Gastrocnemius medialis (tissue), 4 donors: ENCODE data around the gene SNTG2. TPM values are rescaled to one million over a fixed set of nuclear protein-coding genes. Genes with fewer than 3 reads are reported as not detected.
A peak's percentile ranks its signal among the peaks of the same experiment; 100 is the strongest.

Experiments used
- ATAC-seq, 2 donors: fragments of 150-250 bp; one replicate each; pipeline ENCODE4 v1.9.1; 2016
- DNase-seq, 2 donors: peaks; one replicate each; pipeline ENCODE4 v3.0.0-alpha.2; 2019
- H3K27ac ChIP-seq, 4 donors: fragments of 200-600 bp; sonication (generic); 1 replicate in 1 of 4; 2 replicates in 3 of 4; pipeline ENCODE4 v1.5.1; 2016 to 2018; ENCODE audit warnings: mild to moderate bottlenecking in 2 of 4, moderate library complexity in 1 of 4
- H3K27me3 ChIP-seq, 3 donors: fragments of 200-600 bp; sonication (generic) in 2 of 3; 1 replicate in 1 of 3; 2 replicates in 2 of 3; pipeline versions ENCODE4 v1.5.1 to v1.6.0; 2016 to 2019; ENCODE audit warnings: mild to moderate bottlenecking in 1 of 3, moderate library complexity in 1 of 3
- H3K36me3 ChIP-seq, 2 donors: fragments of 200-600 bp; sonication (generic) in 1 of 2; one replicate each; pipeline ENCODE4 v1.5.1; 2017 to 2018
- H3K4me1 ChIP-seq, 2 donors: fragments of 200-600 bp; sonication (generic) in 1 of 2; one replicate each; pipeline ENCODE4 v1.5.1; 2016 to 2017; ENCODE audit warnings: mild to moderate bottlenecking in 2 of 2
- H3K4me3 ChIP-seq, 4 donors: fragments of 200-600 bp; sonication (generic) in 3 of 4; 1 replicate in 1 of 4; 2 replicates in 3 of 4; pipeline ENCODE4 v1.5.1; 2016 to 2019; ENCODE audit warnings: mild to moderate bottlenecking in 2 of 4
- H3K9me3 ChIP-seq, 3 donors: fragments of 200-600 bp; sonication (generic) in 2 of 3; 1 replicate in 1 of 3; 2 replicates in 2 of 3; pipeline ENCODE4 v1.5.1; 2016 to 2019
- POLR2A ChIP-seq, 2 donors: fragments of 450-650 bp; IDR thresholded peaks; one replicate each; pipeline ENCODE4 v1.6.1; 2017; ENCODE audit warnings: antibody characterized with exemption in 2 of 2, mild to moderate bottlenecking in 2 of 2, moderate library complexity in 2 of 2
- in situ Hi-C, 4 donors: fragments of 200-750 bp; cut with MboI; loops; one replicate each; pipeline versions ENCODE4 v1.15.0 to v1.8.0; 2017; ENCODE audit warnings: low sequenced_read_pairs in 4 of 4
- intact Hi-C: fragments of 100-400 bp; cut with DNase I; formaldehyde crosslinking; loops from one replicate; pipeline ENCODE4 v1.15.1; 2023; ENCODE audit warnings: low total_unique reads
- total RNA-seq, 4 donors: library from RNA; depleted of rRNA; stranded (reverse); fragments of >200 nt; gene quantifications; one replicate each; pipeline versions ENCODE4 v1.1.0 to v1.2.3, GENCODE V29; 2016
- TF ChIP-seq, protein P1 (sequence below), 5 experiments: fragments of 450-650 bp in 3 of 5; fragments of 200-600 bp in 2 of 5; sonication (generic) in 2 of 5; IDR thresholded peaks in 4 of 5; conservative IDR thresholded peaks in 1 of 5; 1 replicate in 4 of 5; 2 replicates in 1 of 5; pipeline ENCODE4 v1.5.1; 2016 to 2019; ENCODE audit warnings: antibody characterized with exemption in 5 of 5, mild to moderate bottlenecking in 3 of 5, moderate library complexity in 3 of 5

The SNTG2 gene
- total RNA-seq, 4 donors from 2014 or later = 0.55 to 1.0 (median 0.92) TPM; not detected in 1

DNA sequence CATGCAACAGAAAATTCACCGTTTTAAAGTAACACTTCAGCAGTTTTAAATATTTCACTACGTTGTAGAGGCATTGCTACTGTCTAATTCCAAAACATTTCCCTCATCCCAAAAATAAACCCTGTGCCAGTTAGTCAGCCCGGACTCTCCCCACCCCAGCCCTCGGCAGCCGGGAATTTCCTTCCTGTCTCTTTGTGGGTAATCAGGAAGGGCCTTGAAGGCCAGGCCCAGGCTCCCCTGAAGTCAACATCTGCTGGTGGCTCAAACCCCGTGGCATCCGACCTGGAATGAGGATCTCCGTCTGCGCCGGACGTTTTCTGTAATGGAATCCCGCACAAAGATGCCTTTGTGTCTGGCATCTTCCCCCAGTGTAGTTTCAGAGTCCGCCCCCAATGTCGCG lies 219.6 kb downstream of the SNTG2 start:
- in situ Hi-C loops (no loop called here), intact Hi-C loops (no loop called here)
- DNase-seq (no peak), ATAC-seq (no peak)
- H3K27me3 ChIP-seq = no peaks in the 10 kb centered on the region
- H3K27ac ChIP-seq = peak overlapping the region in 2 of 4 donors; percentile 31
- TF ChIP-seq, protein P1, sequence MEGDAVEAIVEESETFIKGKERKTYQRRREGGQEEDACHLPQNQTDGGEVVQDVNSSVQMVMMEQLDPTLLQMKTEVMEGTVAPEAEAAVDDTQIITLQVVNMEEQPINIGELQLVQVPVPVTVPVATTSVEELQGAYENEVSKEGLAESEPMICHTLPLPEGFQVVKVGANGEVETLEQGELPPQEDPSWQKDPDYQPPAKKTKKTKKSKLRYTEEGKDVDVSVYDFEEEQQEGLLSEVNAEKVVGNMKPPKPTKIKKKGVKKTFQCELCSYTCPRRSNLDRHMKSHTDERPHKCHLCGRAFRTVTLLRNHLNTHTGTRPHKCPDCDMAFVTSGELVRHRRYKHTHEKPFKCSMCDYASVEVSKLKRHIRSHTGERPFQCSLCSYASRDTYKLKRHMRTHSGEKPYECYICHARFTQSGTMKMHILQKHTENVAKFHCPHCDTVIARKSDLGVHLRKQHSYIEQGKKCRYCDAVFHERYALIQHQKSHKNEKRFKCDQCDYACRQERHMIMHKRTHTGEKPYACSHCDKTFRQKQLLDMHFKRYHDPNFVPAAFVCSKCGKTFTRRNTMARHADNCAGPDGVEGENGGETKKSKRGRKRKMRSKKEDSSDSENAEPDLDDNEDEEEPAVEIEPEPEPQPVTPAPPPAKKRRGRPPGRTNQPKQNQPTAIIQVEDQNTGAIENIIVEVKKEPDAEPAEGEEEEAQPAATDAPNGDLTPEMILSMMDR (IDR thresholded peaks at IDR 0.05 in 4 of 5, conservative IDR thresholded peaks at IDR 0.05 in 1 of 5) = no peak
- no peak for TF ChIP-seq POLR2A (IDR thresholded peaks at IDR 0.05)
- H3K4me1 ChIP-seq = no peaks in the 10 kb centered on the region
- no peaks in the 10 kb centered on the region for H3K36me3 ChIP-seq
- no peaks in the 10 kb centered on the region for H3K9me3 ChIP-seq
- H3K4me3 ChIP-seq = no peak overlapping the region

DNA sequence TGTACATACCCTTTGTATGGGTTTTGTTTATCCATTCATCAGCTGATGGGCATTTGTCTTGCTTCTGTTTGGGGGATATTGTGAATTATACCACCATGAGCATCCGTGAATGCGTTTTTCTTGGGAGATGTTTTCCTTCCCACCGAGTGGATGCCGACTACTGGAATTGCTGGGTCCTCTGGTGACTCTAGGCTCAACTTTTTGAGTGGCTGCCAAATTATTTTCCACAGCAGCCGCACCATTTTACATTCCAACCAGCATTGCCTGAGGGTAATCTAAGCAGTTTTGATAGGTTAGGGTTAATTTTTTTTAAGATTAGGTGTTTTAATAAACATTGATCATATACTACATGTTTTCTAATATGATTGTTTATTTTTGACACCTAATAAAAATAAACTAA lies 220.1 kb downstream of the SNTG2 start:
- DNase-seq (no peak), ATAC-seq (no peak)
- Histone ChIP-seq H3K4me1 (no peaks in the 10 kb centered on the region), H3K27me3 (no peaks in the 10 kb centered on the region), H3K27ac (peak overlapping the region in 1 of 4 donors; percentile 31), H3K4me3 (no peak overlapping the region), H3K9me3 (no peaks in the 10 kb centered on the region), H3K36me3 (no peaks in the 10 kb centered on the region)
- TF ChIP-seq, protein P1 (IDR thresholded peaks at IDR 0.05 in 4 of 5, conservative IDR thresholded peaks at IDR 0.05 in 1 of 5) = no peak
- TF ChIP-seq POLR2A (IDR thresholded peaks at IDR 0.05) = no peak
- in situ Hi-C loops = no loop called here
- intact Hi-C loops = no loop called here

DNA sequence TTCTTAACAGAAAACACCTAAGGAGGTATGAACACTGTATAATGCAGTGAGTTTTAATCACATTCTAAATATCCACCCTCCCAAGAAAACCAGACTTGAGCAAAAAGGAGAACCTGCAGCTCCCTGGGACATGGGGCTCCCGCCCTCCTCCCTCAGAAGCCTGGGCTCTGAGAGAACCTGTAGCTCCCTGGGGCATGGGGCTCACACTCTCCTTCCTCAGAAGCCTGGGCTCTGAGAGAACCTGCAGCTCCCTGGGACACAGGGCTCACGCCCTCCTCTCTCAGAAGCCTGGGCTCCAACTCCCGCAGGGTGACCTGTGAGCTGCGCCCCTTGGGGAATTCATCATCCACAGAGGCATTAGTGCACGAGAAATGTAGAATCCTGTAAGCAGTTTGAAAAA lies 222.9 kb downstream of the SNTG2 start:
- DNase-seq (no peak), ATAC-seq (no peak)
- Histone ChIP-seq H3K36me3 (no peaks in the 10 kb centered on the region), H3K9me3 (no peaks in the 10 kb centered on the region), H3K27me3 (no peaks in the 10 kb centered on the region), H3K4me1 (no peaks in the 10 kb centered on the region), H3K27ac (no peak overlapping the region), H3K4me3 (no peak overlapping the region)
- in situ Hi-C loops = no loop called here
- TF ChIP-seq, protein P1 (IDR thresholded peaks at IDR 0.05 in 4 of 5, conservative IDR thresholded peaks at IDR 0.05 in 1 of 5) = no peak
- no peak for TF ChIP-seq POLR2A (IDR thresholded peaks at IDR 0.05)
- intact Hi-C loops = no loop called here

DNA sequence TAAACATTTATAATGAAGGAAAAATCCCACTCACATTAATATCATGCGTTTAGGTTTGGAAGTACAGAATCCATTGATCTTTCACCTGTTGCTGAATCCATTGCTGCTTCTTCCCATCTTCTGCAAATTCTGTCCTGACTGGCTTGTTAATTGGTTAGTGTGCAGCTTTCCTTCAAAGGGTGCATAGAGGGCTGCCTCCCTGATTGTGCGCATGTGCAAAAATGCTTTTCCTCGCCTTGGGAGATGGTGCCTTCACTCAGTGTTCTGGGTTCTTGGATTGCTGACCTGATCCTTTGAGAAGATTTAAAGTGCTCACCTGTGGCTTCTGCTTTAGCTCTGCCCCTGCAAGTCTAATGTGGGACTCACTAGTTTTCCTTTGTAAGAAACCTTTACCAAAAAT lies 231.2 kb downstream of the SNTG2 start:
- H3K27me3 ChIP-seq = no peaks in the 10 kb centered on the region
- no peak for DNase-seq
- H3K4me1 ChIP-seq = no peaks in the 10 kb centered on the region
- no peak for ATAC-seq
- in situ Hi-C loops = no loop called here
- TF ChIP-seq POLR2A (IDR thresholded peaks at IDR 0.05) = no peak
- TF ChIP-seq, protein P1 (IDR thresholded peaks at IDR 0.05 in 4 of 5, conservative IDR thresholded peaks at IDR 0.05 in 1 of 5) = no peak
- intact Hi-C loops = no loop called here
- H3K36me3 ChIP-seq = no peaks in the 10 kb centered on the region
- no peaks in the 10 kb centered on the region for H3K9me3 ChIP-seq
- no peak overlapping the region for H3K4me3 ChIP-seq
- no peak overlapping the region for H3K27ac ChIP-seq

DNA sequence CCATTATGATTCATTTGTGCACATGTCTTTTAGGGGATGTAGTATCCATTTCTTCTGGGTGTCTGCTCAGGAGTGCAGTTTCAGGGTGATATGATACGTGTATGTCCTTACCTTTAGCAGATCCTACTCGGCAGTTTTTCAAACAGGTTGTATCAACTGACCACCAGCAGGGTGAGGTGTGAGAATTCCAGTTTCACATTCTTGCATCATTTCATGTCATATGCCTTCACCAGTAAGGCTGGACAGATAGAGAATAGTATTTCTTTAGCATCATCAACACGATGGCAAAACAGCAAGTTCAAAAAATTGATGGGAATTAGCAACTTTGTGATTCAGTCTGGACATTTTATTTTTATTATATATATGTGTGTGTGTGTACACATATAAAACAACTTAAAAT lies 232.7 kb downstream of the SNTG2 start:
- Histone ChIP-seq H3K27ac (no peak overlapping the region), H3K4me1 (no peaks in the 10 kb centered on the region), H3K36me3 (no peaks in the 10 kb centered on the region), H3K9me3 (no peaks in the 10 kb centered on the region), H3K4me3 (no peak overlapping the region), H3K27me3 (no peaks in the 10 kb centered on the region)
- DNase-seq (no peak), ATAC-seq (no peak)
- no peak for TF ChIP-seq POLR2A (IDR thresholded peaks at IDR 0.05)
- TF ChIP-seq, protein P1 (IDR thresholded peaks at IDR 0.05 in 4 of 5, conservative IDR thresholded peaks at IDR 0.05 in 1 of 5) = no peak
- in situ Hi-C loops (no loop called here), intact Hi-C loops (no loop called here)
